ENCODE data around the gene EHF.

DNA sequence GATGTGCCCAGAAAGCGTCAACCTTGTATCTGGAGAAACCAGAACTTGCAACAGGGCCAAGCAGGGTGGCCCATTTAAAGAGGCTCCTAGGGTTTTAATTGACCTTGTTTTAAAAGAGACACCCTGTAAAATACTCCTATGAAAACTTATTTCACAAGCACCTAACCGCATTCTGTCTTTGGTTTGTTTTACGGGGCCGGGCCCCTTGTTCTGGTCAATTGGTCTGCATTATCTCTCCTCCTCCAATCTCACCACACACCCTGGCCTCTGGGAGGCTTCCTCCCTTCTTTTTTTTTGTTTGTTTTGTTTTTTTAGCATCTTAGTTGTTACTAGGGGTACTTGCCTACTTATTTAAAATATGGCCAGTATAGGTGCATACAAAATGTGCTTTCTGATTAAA, 4.7 kb downstream of the EHF start:
- TF ChIP-seq, protein P1, sequence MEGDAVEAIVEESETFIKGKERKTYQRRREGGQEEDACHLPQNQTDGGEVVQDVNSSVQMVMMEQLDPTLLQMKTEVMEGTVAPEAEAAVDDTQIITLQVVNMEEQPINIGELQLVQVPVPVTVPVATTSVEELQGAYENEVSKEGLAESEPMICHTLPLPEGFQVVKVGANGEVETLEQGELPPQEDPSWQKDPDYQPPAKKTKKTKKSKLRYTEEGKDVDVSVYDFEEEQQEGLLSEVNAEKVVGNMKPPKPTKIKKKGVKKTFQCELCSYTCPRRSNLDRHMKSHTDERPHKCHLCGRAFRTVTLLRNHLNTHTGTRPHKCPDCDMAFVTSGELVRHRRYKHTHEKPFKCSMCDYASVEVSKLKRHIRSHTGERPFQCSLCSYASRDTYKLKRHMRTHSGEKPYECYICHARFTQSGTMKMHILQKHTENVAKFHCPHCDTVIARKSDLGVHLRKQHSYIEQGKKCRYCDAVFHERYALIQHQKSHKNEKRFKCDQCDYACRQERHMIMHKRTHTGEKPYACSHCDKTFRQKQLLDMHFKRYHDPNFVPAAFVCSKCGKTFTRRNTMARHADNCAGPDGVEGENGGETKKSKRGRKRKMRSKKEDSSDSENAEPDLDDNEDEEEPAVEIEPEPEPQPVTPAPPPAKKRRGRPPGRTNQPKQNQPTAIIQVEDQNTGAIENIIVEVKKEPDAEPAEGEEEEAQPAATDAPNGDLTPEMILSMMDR (IDR thresholded peaks at IDR 0.05; ENCODE audit: insufficient read depth, low read depth, low read length), result no peak
- no peak for TF ChIP-seq EZH2 (IDR thresholded peaks at IDR 0.05; ENCODE audit: insufficient read depth, low read length)
